Measurements from ENCODE around the gene ATG7.

GRCh38 chr3:11304175-11304574, 32.0 kb downstream of the ATG7 start:
- TF ChIP-seq CTCF (IDR thresholded peaks at IDR 0.05 in 2 of 3, conservative IDR thresholded peaks at IDR 0.05 in 1 of 3; ENCODE audit: control insufficient read depth in 2 of 3, extremely low read depth in 1 of 3, insufficient read depth in 1 of 3, low read depth in 3 of 3, low read length in 3 of 3) (no peak), POLR2A (IDR thresholded peaks at IDR 0.05; ENCODE audit: low read depth, low read length) (no peak), SIN3A (IDR thresholded peaks at IDR 0.05; ENCODE audit: low read depth, low read length) (no peak), TAF1 (IDR thresholded peaks at IDR 0.05; ENCODE audit: borderline replicate concordance, low read depth, low read length) (no peak), CREB1 (IDR thresholded peaks at IDR 0.05; ENCODE audit: low read depth) (no peak)
